Natural killer cell (primary cell): Measurements from ENCODE around the gene MMP24. TPM values are rescaled to one million over a fixed set of nuclear protein-coding genes. Genes with fewer than 3 reads are reported as not detected.

Experiments
- ATAC-seq, 3 donors: fragments of 150-1000 bp in 2 of 3; fragments of 200-7000 bp in 1 of 3; cut with Tn5 transposase; 1 replicate in 1 of 3; 2 replicates in 2 of 3; pipeline ENCODE4 v1.10.0; 2021; ENCODE audit warnings: mild to moderate bottlenecking in 2 of 3, moderate library complexity in 2 of 3
- DNase-seq, 2 donors: peaks; one replicate each; pipeline versions ENCODE4 v3.0.0 to v3.0.0-alpha.2; 2013 to 2021; ENCODE audit warnings: mixed read lengths in 1 of 2
- H3K27ac ChIP-seq: one replicate; pipeline ENCODE4 v1.5.1; 2013; ENCODE audit warnings: mild to moderate bottlenecking, low read length
- H3K27me3 ChIP-seq: one replicate; pipeline ENCODE4 v1.6.1; 2013; ENCODE audit warnings: low read length; ENCODE audit not compliant: control insufficient read depth, insufficient read depth
- H3K36me3 ChIP-seq: one replicate; pipeline ENCODE4 v1.6.1; 2013; ENCODE audit warnings: low read length; ENCODE audit not compliant: control insufficient read depth, insufficient read depth
- H3K4me1 ChIP-seq: one replicate; pipeline ENCODE4 v1.6.1; 2013; ENCODE audit warnings: low read length; ENCODE audit not compliant: control insufficient read depth, insufficient read depth
- H3K4me3 ChIP-seq: one replicate; pipeline ENCODE4 v1.5.1; 2013; ENCODE audit warnings: low read length
- H3K9me3 ChIP-seq: one replicate; pipeline ENCODE4 v1.6.1; 2013; ENCODE audit warnings: low read length; ENCODE audit not compliant: control insufficient read depth, insufficient read depth
- H3K27ac Mint-ChIP-seq, 2 donors: one replicate each; pipeline ENCODE4 v1.8.0; 2022; ENCODE audit warnings: mild to moderate bottlenecking in 2 of 2, mixed read lengths in 2 of 2, moderate library complexity in 1 of 2
- H3K27me3 Mint-ChIP-seq, 2 donors: one replicate each; pipeline ENCODE4 v1.8.0; 2022; ENCODE audit warnings: low read depth in 2 of 2, mixed read lengths in 2 of 2
- H3K36me3 Mint-ChIP-seq: one replicate; pipeline ENCODE4 v1.8.0; 2022; ENCODE audit warnings: mixed read lengths
- H3K4me1 Mint-ChIP-seq, 2 donors: one replicate each; pipeline ENCODE4 v1.8.0; 2022; ENCODE audit warnings: mixed read lengths in 2 of 2
- H3K4me3 Mint-ChIP-seq: one replicate; pipeline ENCODE4 v1.8.0; 2022; ENCODE audit warnings: mild to moderate bottlenecking, moderate library complexity, mixed read lengths
- H3K9me3 Mint-ChIP-seq, 2 donors: one replicate each; pipeline ENCODE4 v1.8.0; 2022; ENCODE audit warnings: mixed read lengths in 2 of 2
- WGBS: methylation state at CpG from one replicate; pipeline ENCODE4 v1.1.7; 2013; ENCODE audit warnings: missing lambda C conversion rate; ENCODE audit not compliant: insufficient coverage; 5-methylcytosine and 5-hydroxymethylcytosine counted together
- intact Hi-C: fragments of 100-400 bp; cut with micrococcal nuclease; formaldehyde crosslinking; loops from one replicate; pipeline ENCODE4 v1.14.2; 2022
- total RNA-seq, 4 donors: library from RNA; stranded (reverse); fragments of 120-200 nt in 1 of 4; gene quantifications; one replicate each; pipeline versions ENCODE4 v1.2.3 to v1.2.4, GENCODE V29; 2013 to 2022
- TF ChIP-seq, protein P1 (sequence below): fragments of 200-600 bp; IDR thresholded peaks from one replicate; pipeline ENCODE4 v1.8.0; 2022; ENCODE audit warnings: antibody characterized with exemption

The MMP24 gene
- total RNA-seq, 3 donors from 2014 or later (not counting 1 experiment from before 2014, with no cell fraction given): 0.14 to 0.18 (median 0.16) TPM

DNA sequence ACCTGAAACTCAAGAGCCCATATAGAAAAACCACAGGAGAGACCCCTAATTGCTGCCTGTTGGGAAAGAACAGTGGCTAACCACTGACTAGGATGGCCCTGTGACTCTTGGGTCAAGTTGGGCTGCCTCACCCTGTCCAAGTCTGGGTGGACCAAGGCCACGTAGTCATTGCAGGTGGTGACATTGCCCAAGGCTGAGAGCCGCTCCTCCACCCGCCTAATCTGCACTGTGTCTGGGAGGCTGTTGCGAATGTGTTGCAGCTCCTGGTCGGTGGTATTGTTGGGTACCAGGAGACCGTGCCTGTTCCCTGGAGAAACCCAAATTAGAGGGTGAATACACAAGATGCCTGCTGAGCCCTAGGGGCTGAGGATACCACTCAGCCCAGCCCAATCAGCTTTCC, 54.0 kb downstream of the MMP24 start:
- Histone ChIP-seq H3K4me3 (no peak overlapping the region), H3K9me3 (no peaks in the 10 kb centered on the region), H3K36me3 (peaks cover 32% of the 10 kb centered on the region), H3K27ac (no peak overlapping the region), H3K27me3 (no peaks in the 10 kb centered on the region), H3K4me1 (peaks cover 44% of the 10 kb centered on the region)
- DNase-seq (no peak), ATAC-seq (no peak)
- 98% methylated on average over 6 of the region's 6 CpGs for WGBS
- peaks cover 25 to 55% of the 10 kb centered on the region in 2 donors for H3K4me1 Mint-ChIP-seq
- TF ChIP-seq, protein P1, sequence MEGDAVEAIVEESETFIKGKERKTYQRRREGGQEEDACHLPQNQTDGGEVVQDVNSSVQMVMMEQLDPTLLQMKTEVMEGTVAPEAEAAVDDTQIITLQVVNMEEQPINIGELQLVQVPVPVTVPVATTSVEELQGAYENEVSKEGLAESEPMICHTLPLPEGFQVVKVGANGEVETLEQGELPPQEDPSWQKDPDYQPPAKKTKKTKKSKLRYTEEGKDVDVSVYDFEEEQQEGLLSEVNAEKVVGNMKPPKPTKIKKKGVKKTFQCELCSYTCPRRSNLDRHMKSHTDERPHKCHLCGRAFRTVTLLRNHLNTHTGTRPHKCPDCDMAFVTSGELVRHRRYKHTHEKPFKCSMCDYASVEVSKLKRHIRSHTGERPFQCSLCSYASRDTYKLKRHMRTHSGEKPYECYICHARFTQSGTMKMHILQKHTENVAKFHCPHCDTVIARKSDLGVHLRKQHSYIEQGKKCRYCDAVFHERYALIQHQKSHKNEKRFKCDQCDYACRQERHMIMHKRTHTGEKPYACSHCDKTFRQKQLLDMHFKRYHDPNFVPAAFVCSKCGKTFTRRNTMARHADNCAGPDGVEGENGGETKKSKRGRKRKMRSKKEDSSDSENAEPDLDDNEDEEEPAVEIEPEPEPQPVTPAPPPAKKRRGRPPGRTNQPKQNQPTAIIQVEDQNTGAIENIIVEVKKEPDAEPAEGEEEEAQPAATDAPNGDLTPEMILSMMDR: no peak
- H3K27me3 Mint-ChIP-seq: no peaks in the 10 kb centered on the region
- H3K4me3 Mint-ChIP-seq: peak overlapping the region; percentile 22
- peak overlapping the region; percentile 97 to 100 for H3K27ac Mint-ChIP-seq
- intact Hi-C loops: no loop called here
- H3K36me3 Mint-ChIP-seq: no peaks in the 10 kb centered on the region
- no peaks in the 10 kb centered on the region for H3K9me3 Mint-ChIP-seq

DNA sequence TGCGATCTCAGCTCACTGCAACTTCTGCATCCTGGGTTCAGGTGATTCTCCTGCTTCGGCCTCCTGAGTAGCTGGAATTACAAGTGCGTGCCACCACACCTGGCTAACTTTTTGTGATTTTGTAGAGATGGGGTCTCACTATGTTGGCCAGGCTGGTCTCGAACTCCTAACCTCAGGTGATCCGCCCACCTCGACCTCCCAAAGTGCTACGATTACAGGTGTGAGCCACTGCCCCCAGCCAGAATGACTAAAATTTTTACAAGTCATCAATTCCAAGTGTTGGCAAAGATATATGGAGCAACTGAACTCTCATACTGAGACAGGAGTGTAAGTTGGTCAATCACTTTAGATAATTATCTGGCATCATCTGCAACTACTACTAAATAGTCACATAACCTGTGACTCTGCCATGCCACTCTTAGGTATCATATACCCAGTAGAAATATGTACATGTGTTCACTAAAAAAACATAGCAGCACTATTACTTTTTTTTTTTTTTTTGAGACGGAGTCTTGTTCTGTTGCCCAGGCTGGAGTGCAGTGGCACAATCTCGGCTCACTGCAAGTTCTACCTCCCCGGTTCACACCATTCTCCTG, 55.1 kb downstream of the MMP24 start:
- WGBS: 97% methylated on average over 9 of the region's 10 CpGs
- Mint-ChIP-seq H3K36me3 (no peaks in the 10 kb centered on the region), H3K27ac (no peak overlapping the region), H3K27me3 (no peaks in the 10 kb centered on the region), H3K4me3 (no peak overlapping the region), H3K4me1 (peaks cover 25 to 45% of the 10 kb centered on the region in 2 donors), H3K9me3 (no peaks in the 10 kb centered on the region)
- no peaks in the 10 kb centered on the region for H3K27me3 ChIP-seq
- peaks cover 33% of the 10 kb centered on the region for H3K4me1 ChIP-seq
- ATAC-seq: no peak
- no peak overlapping the region for H3K27ac ChIP-seq
- intact Hi-C loops: no loop called here
- DNase-seq: no peak
- TF ChIP-seq, protein P1: no peak
- H3K36me3 ChIP-seq: peaks cover 24% of the 10 kb centered on the region
- H3K4me3 ChIP-seq: no peak overlapping the region
- no peaks in the 10 kb centered on the region for H3K9me3 ChIP-seq

DNA sequence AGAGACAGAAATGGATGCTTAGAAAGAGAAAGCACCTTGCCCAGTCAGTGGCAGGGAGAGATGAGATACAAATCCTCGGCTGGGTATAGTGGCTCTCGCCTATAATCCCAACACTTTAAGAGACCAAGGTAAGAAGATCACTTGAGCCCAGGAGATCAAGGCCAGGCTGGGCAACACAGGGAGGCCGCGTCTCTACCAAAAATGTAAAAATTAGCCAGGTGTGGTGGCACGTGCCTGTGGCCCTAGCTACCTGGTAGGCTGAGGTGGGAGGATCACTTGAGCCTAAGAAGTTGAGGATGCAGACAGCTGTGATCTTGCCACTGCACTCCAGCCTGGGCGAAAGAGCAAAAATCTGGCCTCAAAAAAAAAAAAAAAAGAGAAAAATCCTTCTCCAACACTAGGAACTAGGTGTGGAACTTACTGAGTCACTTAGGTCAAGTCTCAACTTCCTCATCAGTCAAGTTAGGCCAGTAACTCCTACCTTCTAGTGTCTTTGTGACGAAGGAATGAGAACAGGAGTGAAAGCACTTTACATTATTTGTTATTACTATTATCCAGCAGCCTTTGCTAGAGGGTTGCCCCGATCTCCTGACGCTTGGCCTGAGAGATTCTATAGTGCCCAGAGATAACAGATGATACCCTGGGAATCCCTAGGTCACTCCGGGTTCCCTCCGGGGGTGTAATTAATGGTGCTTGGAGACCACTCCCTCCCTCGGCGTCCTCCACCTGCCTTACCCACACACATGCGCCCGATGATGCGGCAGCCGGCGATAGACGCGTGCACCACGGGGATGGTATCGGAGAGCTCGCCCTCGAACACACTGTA, 57.2 kb downstream of the MMP24 start:
- H3K4me3 Mint-ChIP-seq: peak overlapping the region; percentile 96
- Histone ChIP-seq H3K4me1 (peaks cover 21% of the 10 kb centered on the region), H3K4me3 (peak overlapping the region; percentile 81), H3K9me3 (no peaks in the 10 kb centered on the region), H3K27me3 (no peaks in the 10 kb centered on the region), H3K27ac (peak overlapping the region; percentile 67), H3K36me3 (peaks cover 23% of the 10 kb centered on the region)
- no peaks in the 10 kb centered on the region for H3K9me3 Mint-ChIP-seq
- DNase-seq (peak in 1 of 2 donors; percentile 31), ATAC-seq (peak in 2 of 3 donors; percentile 46 to 49)
- H3K36me3 Mint-ChIP-seq: no peaks in the 10 kb centered on the region
- intact Hi-C loops: no loop called here
- peak overlapping the region; percentile 90 for H3K27ac Mint-ChIP-seq
- WGBS: 25% methylated on average over 23 of the region's 24 CpGs
- H3K27me3 Mint-ChIP-seq: peaks cover 0 to 2% of the 10 kb centered on the region in 2 donors
- peaks cover 13 to 29% of the 10 kb centered on the region in 2 donors for H3K4me1 Mint-ChIP-seq
- TF ChIP-seq, protein P1: no peak
